MCF 10A (cell line): Measurements from ENCODE around the gene CDK5R2. TPM values are rescaled to one million over a fixed set of nuclear protein-coding genes. Genes with fewer than 3 reads are reported as not detected.

Source experiments
- BruUV-seq: library from RNA; stranded (reverse); fragments of 400-500 nt; replicated peaks from 2 replicates; lab custom pipeline; 2021; lab: Mats Ljungman, UMichigan
- CTCF ChIA-PET: fragments of 300-600 bp; sonication (Branson Sonifier 250); formaldehyde crosslinking; extraction: SDS; loops from one replicate; lab custom pipeline; 2021; ENCODE audit warnings: antibody characterized with exemption, inconsistent platforms; lab: Yijun Ruan, JAX
- POLR2A ChIA-PET: fragments of 300-600, 350-650 bp; sonication (Branson Sonifier 250); formaldehyde crosslinking; extraction: SDS; loops from one replicate; lab custom pipeline; 2020; ENCODE audit warnings: antibody characterized with exemption, inconsistent platforms; lab: Yijun Ruan, JAX
- DNase-seq: peaks from one replicate; pipeline ENCODE4 v3.0.0-alpha.2; 2018; ENCODE audit not compliant: unreplicated experiment
- H3K27ac Mint-ChIP-seq: one replicate; pipeline ENCODE4 v1.8.0; 2022; ENCODE audit warnings: mild to moderate bottlenecking, low read depth, mixed read lengths; ENCODE audit not compliant: unreplicated experiment
- H3K27me3 Mint-ChIP-seq: one replicate; pipeline ENCODE4 v1.8.0; 2022; ENCODE audit warnings: mixed read lengths; ENCODE audit not compliant: insufficient read depth, unreplicated experiment
- H3K36me3 Mint-ChIP-seq: one replicate; pipeline ENCODE4 v1.8.0; 2022; ENCODE audit warnings: mild to moderate bottlenecking, moderate library complexity, mixed read lengths; ENCODE audit not compliant: insufficient read depth, unreplicated experiment
- H3K4me1 Mint-ChIP-seq: one replicate; pipeline ENCODE4 v1.8.0; 2022; ENCODE audit warnings: mixed read lengths; ENCODE audit not compliant: insufficient read depth, unreplicated experiment
- H3K4me3 Mint-ChIP-seq: one replicate; pipeline ENCODE4 v1.8.0; 2022; ENCODE audit warnings: mild to moderate bottlenecking, moderate library complexity, mixed read lengths; ENCODE audit not compliant: unreplicated experiment
- H3K9me3 Mint-ChIP-seq: one replicate; pipeline ENCODE4 v1.8.0; 2022; ENCODE audit warnings: mixed read lengths; ENCODE audit not compliant: unreplicated experiment
- intact Hi-C: fragments of 100-400 bp; cut with micrococcal nuclease; formaldehyde crosslinking; loops from 2 replicates; pipeline ENCODE4 v1.14.1; 2022
- total RNA-seq: library from RNA; stranded (reverse); gene quantifications from 2 replicates; pipeline ENCODE4 v1.2.3, GENCODE V29; 2022
- TF ChIP-seq, protein P1 (sequence below): fragments of 200-600 bp; IDR thresholded peaks from one replicate; pipeline ENCODE4 v1.8.0; 2022; ENCODE audit warnings: antibody characterized with exemption, mild to moderate bottlenecking; ENCODE audit not compliant: unreplicated experiment

Gene CDK5R2
- total RNA-seq, 1 experiment from 2014 or later = not detected

DNA sequence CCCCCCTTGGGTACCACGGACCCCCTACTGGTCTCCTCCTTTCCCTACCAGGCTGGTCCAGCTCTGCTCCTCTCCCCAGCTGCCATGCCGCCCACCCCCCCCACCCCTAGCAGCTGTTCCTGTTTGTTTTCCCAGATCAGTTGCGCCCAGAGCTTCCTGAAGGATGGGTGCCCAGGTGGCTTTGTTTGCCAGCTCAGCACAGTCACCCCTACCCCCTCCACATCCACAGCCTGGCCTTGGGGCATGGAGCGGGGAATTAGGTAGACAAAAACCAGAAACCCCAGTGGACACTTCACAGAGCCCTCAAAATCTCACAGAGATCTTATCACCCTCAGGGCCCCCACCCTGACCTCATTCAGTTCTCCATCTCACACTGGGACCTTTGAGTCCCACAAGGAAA is 37.5 kb downstream of the CDK5R2 start:
- Mint-ChIP-seq H3K27me3 (peaks cover 14% of the 10 kb centered on the region), H3K4me1 (peaks cover 15% of the 10 kb centered on the region), H3K9me3 (no peaks in the 10 kb centered on the region), H3K36me3 (no peaks in the 10 kb centered on the region), H3K27ac (no peak overlapping the region), H3K4me3 (no peak overlapping the region)
- intact Hi-C loops = loop anchor here (1.0 to 5.0 kb wide), 4 partner anchors 32 to 158 kb away; no protein-coding TSS in a partner anchor
- CTCF ChIA-PET = interaction anchor here (0.7 to 4.8 kb wide), 9 partner anchors 14 to 158 kb away, joined by 3 to 37 read pairs (median 7); no protein-coding TSS in a partner anchor
- no TSS peak for BruUV-seq
- POLR2A ChIA-PET = no interaction called here
- TF ChIP-seq, protein P1, sequence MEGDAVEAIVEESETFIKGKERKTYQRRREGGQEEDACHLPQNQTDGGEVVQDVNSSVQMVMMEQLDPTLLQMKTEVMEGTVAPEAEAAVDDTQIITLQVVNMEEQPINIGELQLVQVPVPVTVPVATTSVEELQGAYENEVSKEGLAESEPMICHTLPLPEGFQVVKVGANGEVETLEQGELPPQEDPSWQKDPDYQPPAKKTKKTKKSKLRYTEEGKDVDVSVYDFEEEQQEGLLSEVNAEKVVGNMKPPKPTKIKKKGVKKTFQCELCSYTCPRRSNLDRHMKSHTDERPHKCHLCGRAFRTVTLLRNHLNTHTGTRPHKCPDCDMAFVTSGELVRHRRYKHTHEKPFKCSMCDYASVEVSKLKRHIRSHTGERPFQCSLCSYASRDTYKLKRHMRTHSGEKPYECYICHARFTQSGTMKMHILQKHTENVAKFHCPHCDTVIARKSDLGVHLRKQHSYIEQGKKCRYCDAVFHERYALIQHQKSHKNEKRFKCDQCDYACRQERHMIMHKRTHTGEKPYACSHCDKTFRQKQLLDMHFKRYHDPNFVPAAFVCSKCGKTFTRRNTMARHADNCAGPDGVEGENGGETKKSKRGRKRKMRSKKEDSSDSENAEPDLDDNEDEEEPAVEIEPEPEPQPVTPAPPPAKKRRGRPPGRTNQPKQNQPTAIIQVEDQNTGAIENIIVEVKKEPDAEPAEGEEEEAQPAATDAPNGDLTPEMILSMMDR = no peak
- DNase-seq = no peak

DNA sequence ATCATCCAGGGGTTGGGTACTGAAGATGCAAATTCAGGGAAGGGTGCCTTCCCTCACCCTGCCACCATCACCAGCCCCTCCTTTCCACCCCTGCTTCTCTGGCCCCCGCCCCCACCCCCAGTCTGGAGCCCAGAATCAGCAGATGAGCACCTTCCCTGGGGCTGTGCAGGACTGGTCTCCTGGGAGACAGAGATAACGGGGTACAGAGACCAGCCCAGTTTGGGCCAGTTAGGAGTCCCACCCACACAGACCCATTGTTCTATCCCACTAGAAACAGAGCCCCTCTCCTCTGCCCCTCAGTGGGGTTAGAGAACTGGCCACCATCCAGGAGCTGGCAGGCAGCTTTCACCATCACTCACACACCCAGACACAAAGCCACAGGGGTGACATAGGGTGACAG is 38.3 kb downstream of the CDK5R2 start:
- Mint-ChIP-seq H3K27me3 (peaks cover 12% of the 10 kb centered on the region), H3K4me1 (peaks cover 15% of the 10 kb centered on the region), H3K9me3 (no peaks in the 10 kb centered on the region), H3K4me3 (no peak overlapping the region), H3K27ac (no peak overlapping the region), H3K36me3 (no peaks in the 10 kb centered on the region)
- no peak for DNase-seq
- CTCF ChIA-PET = interaction anchor here (0.6 to 4.8 kb wide), 8 partner anchors 11 to 298 kb away, joined by 3 to 37 read pairs (median 7); no protein-coding TSS in a partner anchor
- POLR2A ChIA-PET = interaction anchor here (0.6 kb wide), 2 partner anchors 179 to 601 kb away, joined by 3 read pairs; partner anchors contain the start of gene CNPPD1
- BruUV-seq = no TSS peak
- TF ChIP-seq, protein P1 = no peak
- intact Hi-C loops = loop anchor here (5.0 kb wide), 1 partner anchor 145 kb away; no protein-coding TSS in a partner anchor

DNA sequence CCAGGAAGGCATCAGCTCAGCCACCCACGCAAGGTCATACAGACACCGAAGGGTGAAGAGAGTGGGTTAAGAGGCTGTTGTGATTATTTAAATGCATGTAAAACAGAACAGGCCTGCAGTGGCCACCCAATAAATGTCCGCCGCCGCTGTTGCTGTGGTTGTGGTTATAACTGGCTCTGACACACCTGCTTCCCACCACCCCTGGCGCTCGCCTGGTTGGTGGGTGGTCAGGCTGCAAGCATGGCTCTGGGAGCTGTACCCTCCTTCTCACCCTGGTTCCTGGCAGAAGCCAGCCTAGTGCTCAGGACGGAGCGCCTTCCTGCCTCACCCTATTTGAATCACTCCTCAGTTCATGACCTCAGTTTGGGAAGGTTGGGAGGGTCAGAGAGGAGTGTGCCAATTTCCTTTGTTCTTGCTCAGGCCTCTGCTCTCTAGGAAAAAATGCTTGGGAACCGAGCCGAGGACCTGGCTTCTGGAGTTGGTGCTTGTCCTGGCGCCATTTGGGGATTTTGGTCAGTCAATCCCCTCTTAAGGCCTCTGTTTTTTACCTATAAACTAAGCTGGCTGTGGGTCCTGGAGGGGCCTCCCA is 39.0 kb downstream of the CDK5R2 start:
- TF ChIP-seq, protein P1 = no peak
- DNase-seq = peak; percentile 85
- Mint-ChIP-seq H3K9me3 (no peaks in the 10 kb centered on the region), H3K27ac (no peak overlapping the region), H3K4me1 (peaks cover 15% of the 10 kb centered on the region), H3K36me3 (no peaks in the 10 kb centered on the region), H3K27me3 (peaks cover 20% of the 10 kb centered on the region), H3K4me3 (no peak overlapping the region)
- POLR2A ChIA-PET = interaction anchor here (0.5 to 0.7 kb wide), 3 partner anchors 22 to 391 kb away, joined by 3 read pairs; no protein-coding TSS in a partner anchor
- intact Hi-C loops = loop anchor here (5.0 kb wide), 1 partner anchor 146 kb away; no protein-coding TSS in a partner anchor
- no TSS peak for BruUV-seq
- CTCF ChIA-PET = interaction anchor here (1.0 to 4.8 kb wide), 5 partner anchors 11 to 297 kb away, joined by 3 to 37 read pairs (median 9); no protein-coding TSS in a partner anchor
